ENCODE measurements around the gene CCNE1. TPM values are rescaled to one million over a fixed set of nuclear protein-coding genes. Genes with fewer than 3 reads are reported as not detected.

Gene CCNE1
- total RNA-seq, 1 experiment from 2014 or later = 40.2 TPM

DNA sequence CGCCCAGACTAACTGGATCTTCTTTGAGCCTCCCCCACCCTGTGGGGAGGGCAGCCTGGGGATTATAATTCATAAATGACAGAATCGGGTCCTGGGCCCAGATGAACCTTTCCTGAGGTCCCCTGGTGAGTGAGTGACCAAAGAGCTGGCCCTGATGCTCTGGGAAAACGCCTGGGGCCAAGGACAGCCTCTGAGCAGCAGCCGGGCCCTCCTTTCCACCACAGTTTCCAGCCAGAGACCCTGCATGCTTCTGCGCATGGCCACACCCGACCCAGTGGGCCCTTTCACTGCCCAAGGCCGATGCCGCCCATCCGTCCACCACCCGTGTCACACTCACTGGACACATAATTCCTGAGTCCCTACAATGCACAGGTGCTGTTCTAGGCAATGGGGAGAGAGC is 43.6 kb upstream of the CCNE1 start:
- no peaks in the 10 kb centered on the region for H3K23me2 ChIP-seq (ENCODE audit: insufficient read length, low read depth, low read length, poor library complexity, severe bottlenecking)
- H3K4me1 Mint-ChIP-seq = peaks cover 5 to 11% of the 10 kb centered on the region in 2 experiments
- H4K5ac ChIP-seq (ENCODE audit: insufficient read length, low read depth, low read length) = no peak overlapping the region
- H3T11ph ChIP-seq (ENCODE audit: low read length) = no peak overlapping the region
- no peak overlapping the region for H3K18ac ChIP-seq (ENCODE audit: insufficient read length, low read depth, low read length)
- no peak for DNase-seq
- no peak overlapping the region for H4K91ac ChIP-seq (ENCODE audit: insufficient read length, low read depth, low read length)
- H2BK5ac ChIP-seq (ENCODE audit: insufficient read length, low read length) = no peak overlapping the region
- H3K36me3 Mint-ChIP-seq (ENCODE audit: insufficient read depth in 1 of 3, low read depth in 3 of 3) = no peaks in the 10 kb centered on the region
- H2BK120ac ChIP-seq (ENCODE audit: low read depth, low read length, poor library complexity, severe bottlenecking) = no peak overlapping the region
- H3K79me1 ChIP-seq (ENCODE audit: insufficient read depth, low read depth, low read length, poor library complexity, severe bottlenecking) = no peaks in the 10 kb centered on the region
- H3K4me2 ChIP-seq (ENCODE audit: insufficient read depth, insufficient read length, low read length) = no peak overlapping the region
- no peak overlapping the region for H3K56ac ChIP-seq (ENCODE audit: insufficient read length, low read depth, low read length)
- no peak overlapping the region for H2BK15ac ChIP-seq (ENCODE audit: low read depth, low read length)
- H3K9ac ChIP-seq (ENCODE audit: extremely low read depth, insufficient read length, low read length) = no peak overlapping the region
- H2BK20ac ChIP-seq (ENCODE audit: low read depth, low read length, poor library complexity, severe bottlenecking) = no peak overlapping the region
- H3K23ac ChIP-seq (ENCODE audit: insufficient read length, low read depth, low read length) = no peak overlapping the region
- no peak overlapping the region for H3K27ac ChIP-seq (ENCODE audit: insufficient read length, low read depth, low read length)
- no peak for TF ChIP-seq CTCF (conservative IDR thresholded peaks at IDR 0.05)
- no peaks in the 10 kb centered on the region for H4K20me1 ChIP-seq (ENCODE audit: control insufficient read depth, insufficient read depth, insufficient read length)
- H3K79me2 ChIP-seq (ENCODE audit: insufficient read depth, low read length) = no peaks in the 10 kb centered on the region
- no peaks in the 10 kb centered on the region for H3K4me1 ChIP-seq (ENCODE audit: insufficient read depth, low read length)
- H2BK12ac ChIP-seq (ENCODE audit: insufficient read length, low read depth, low read length) = no peak overlapping the region
- H2AFZ ChIP-seq (ENCODE audit: low read length) = no peak overlapping the region
- H3K27ac Mint-ChIP-seq = peak overlapping the region in 1 of 3 experiments; percentile 55; a peak in 1 of 7 replicates
- H2AK5ac ChIP-seq (ENCODE audit: insufficient read length, low read length) = no peak overlapping the region
- H3K4me3 Mint-ChIP-seq = no peak overlapping the region
- H3K27me3 ChIP-seq (ENCODE audit: insufficient read depth, low read length) = no peaks in the 10 kb centered on the region
- no peak overlapping the region for H3K4ac ChIP-seq (ENCODE audit: low read depth, low read length)
- no peak overlapping the region for H4K8ac ChIP-seq (replicated peaks; ENCODE audit: insufficient read length, low read depth, low read length)
- peaks cover 3% of the 10 kb centered on the region; the same call in 1 of the 2 replicates for H3K27me3 Mint-ChIP-seq (ENCODE audit: low read depth)
- no peaks in the 10 kb centered on the region for H3K9me3 ChIP-seq (ENCODE audit: control insufficient read depth, low read depth, low read length)
- H3K9me3 Mint-ChIP-seq = no peaks in the 10 kb centered on the region; a peak in 1 of 5 replicates
- WGBS (ENCODE audit: extremely low coverage, insufficient read length, low lambda C conversion rate) = no CpG with 5 or more reads among the region's 10 CpGs
- H3K14ac ChIP-seq (ENCODE audit: insufficient read depth, low read length) = no peak overlapping the region

All from H9 (cell line).